PC-3 (cell line): ENCODE measurements around the gene SEC62. TPM values are rescaled to one million over a fixed set of nuclear protein-coding genes. Genes with fewer than 3 reads are reported as not detected.

Experiments used
- ATAC-seq: fragments of 200-7000 bp; cut with Tn5 transposase; 2 replicates; pipeline ENCODE4 v1.9.1; 2020; ENCODE audit warnings: mild to moderate bottlenecking, moderate library complexity
- BruUV-seq: library from RNA; stranded (reverse); fragments of 400-500 nt; replicated peaks from 2 replicates; lab custom pipeline; 2021; lab: Mats Ljungman, UMichigan
- CTCF ChIA-PET: fragments of 300-600 bp; sonication (Branson Sonifier 250); formaldehyde crosslinking; loops from one replicate; lab custom pipeline; 2022; ENCODE audit warnings: antibody characterized with exemption; lab: Charles Lee
- POLR2A ChIA-PET: fragments of 300-600 bp; sonication (Branson Sonifier 250); formaldehyde crosslinking; loops from one replicate; lab custom pipeline; 2022; ENCODE audit warnings: antibody characterized with exemption; ENCODE audit not compliant: unreplicated experiment; lab: Charles Lee
- DNase-seq: peaks from one replicate; pipeline ENCODE4 v3.0.0-alpha.2; 2015
- H2AFZ ChIP-seq: fragments of 300-600 bp; sonication (generic); 2 replicates; pipeline ENCODE4 v1.6.0; 2016; ENCODE audit warnings: antibody characterized with exemption, low read length
- H3F3A ChIP-seq: fragments of 300-600 bp; sonication (generic); one replicate; pipeline ENCODE4 v1.6.0; 2017; ENCODE audit warnings: antibody characterized with exemption, low read length, control low read depth, mild to moderate bottlenecking; ENCODE audit not compliant: unreplicated experiment
- H3K27ac ChIP-seq: fragments of 300-600 bp; sonication (generic); 2 replicates; pipeline ENCODE4 v1.5.1; 2016; ENCODE audit warnings: mild to moderate bottlenecking, low read length
- H3K27me3 ChIP-seq: fragments of 300-600 bp; sonication (generic); 2 replicates; pipeline ENCODE4 v1.6.1; 2016; ENCODE audit warnings: low read length, mixed read lengths
- H3K36me3 ChIP-seq: fragments of 300-600 bp; sonication (generic); 2 replicates; pipeline ENCODE4 v1.6.1; 2016; ENCODE audit warnings: low read depth, mixed run types, low read length, mixed read lengths
- H3K4me1 ChIP-seq: fragments of 300-600 bp; sonication (generic); 2 replicates; pipeline ENCODE4 v1.5.1; 2016; ENCODE audit warnings: low read length; ENCODE audit not compliant: insufficient read depth
- H3K4me2 ChIP-seq: fragments of 300-600 bp; sonication (generic); 2 replicates; pipeline ENCODE4 v1.6.0; 2016; ENCODE audit warnings: low read length
- H3K4me3 ChIP-seq: fragments of 300-600 bp; sonication (generic); 2 replicates; pipeline ENCODE4 v1.5.1; 2016; ENCODE audit warnings: mild to moderate bottlenecking, low read length, mixed read lengths
- H3K79me2 ChIP-seq: fragments of 300-600 bp; sonication (generic); 2 replicates; pipeline ENCODE4 v1.6.1; 2017; ENCODE audit warnings: low read length, mixed read lengths
- H3K9ac ChIP-seq: fragments of 300-600 bp; sonication (generic); 2 replicates; pipeline ENCODE4 v1.6.0; 2016; ENCODE audit warnings: mild to moderate bottlenecking, low read length
- H3K9me2 ChIP-seq: fragments of 300-600 bp; sonication (generic); replicated peaks from 2 replicates; pipeline ENCODE4 v1.6.1; 2016; ENCODE audit warnings: mixed run types, low read length, mixed read lengths
- H3K9me3 ChIP-seq: fragments of 300-600 bp; sonication (generic); 2 replicates; pipeline ENCODE4 v1.6.1; 2016; ENCODE audit warnings: low read length, mixed read lengths
- H4K20me1 ChIP-seq: fragments of 300-600 bp; sonication (generic); 2 replicates; pipeline ENCODE4 v1.6.1; 2016; ENCODE audit warnings: low read length, mixed read lengths
- CTCF ChIP-seq: fragments of 300-600 bp; sonication (generic); conservative IDR thresholded peaks from 2 replicates; pipeline ENCODE4 v1.5.1; 2017; ENCODE audit warnings: antibody characterized with exemption, low read depth, mild to moderate bottlenecking, low read length
- EZH2 ChIP-seq: fragments of 300-600 bp; sonication (generic); IDR thresholded peaks from one replicate; pipeline ENCODE4 v1.6.1; 2017; ENCODE audit warnings: antibody characterized with exemption, mild to moderate bottlenecking, low read length; ENCODE audit not compliant: unreplicated experiment
- EZH2phosphoT487 ChIP-seq: fragments of 300-600 bp; sonication (generic); IDR thresholded peaks from 2 replicates; pipeline ENCODE4 v1.6.1; 2018; ENCODE audit warnings: mild to moderate bottlenecking, antibody characterized with exemption, low read length, borderline replicate concordance
- intact Hi-C: fragments of 100-400 bp; cut with micrococcal nuclease; formaldehyde crosslinking; loops from 2 replicates; pipeline ENCODE4 v1.9.0; 2023
- total RNA-seq: library from RNA; depleted of rRNA; stranded (reverse); fragments of >200 nt; gene quantifications from 2 replicates; pipeline ENCODE4 v1.2.3, GENCODE V29; 2014

The SEC62 gene
- total RNA-seq, 1 experiment from 2014 or later: 31.8 TPM

GRCh38 chr3:169969174-169970095, 2.8 kb downstream of the SEC62 start:
- H3K79me2 ChIP-seq: peaks cover 83% of the 10 kb centered on the region
- H3F3A ChIP-seq: no peaks in the 10 kb centered on the region
- ATAC-seq (no peak), DNase-seq (no peak)
- intact Hi-C loops: no loop called here
- H3K9me2 ChIP-seq: no peaks in the 10 kb centered on the region
- H3K4me3 ChIP-seq: no peak overlapping the region
- no peaks in the 10 kb centered on the region for H3K27me3 ChIP-seq
- no peak overlapping the region for H3K27ac ChIP-seq
- H3K36me3 ChIP-seq: peaks cover 9% of the 10 kb centered on the region; the same call in 1 of the 2 replicates
- TF ChIP-seq EZH2 (no peak), CTCF (no peak)
- CTCF ChIA-PET: interaction anchor here (0.6 kb wide), 1 partner anchor 1144 kb away, joined by 3 read pairs; no protein-coding TSS in a partner anchor
- peaks cover 31% of the 10 kb centered on the region for H4K20me1 ChIP-seq
- H3K4me2 ChIP-seq: peak overlapping the region; percentile 94; the same call in 1 of the 2 replicates
- H3K9me3 ChIP-seq: no peaks in the 10 kb centered on the region
- H3K4me1 ChIP-seq: peaks cover 15% of the 10 kb centered on the region
- POLR2A ChIA-PET: no interaction called here
- no TSS peak for BruUV-seq
- no peak overlapping the region for H3K9ac ChIP-seq
- H2AFZ ChIP-seq: no peak overlapping the region

GRCh38 chr3:169970847-169971246, 4.2 kb downstream of the SEC62 start:
- no peak overlapping the region for H3K9ac ChIP-seq
- H3K27ac ChIP-seq: no peak overlapping the region
- peaks cover 89% of the 10 kb centered on the region for H3K79me2 ChIP-seq
- no peak overlapping the region for H2AFZ ChIP-seq
- no TSS peak for BruUV-seq
- no peaks in the 10 kb centered on the region for H3F3A ChIP-seq
- H3K36me3 ChIP-seq: peaks cover 17% of the 10 kb centered on the region; the same call in 1 of the 2 replicates
- ChIA-PET POLR2A (interaction anchor here (0.6 kb wide), 1 partner anchor 1790 kb away, joined by 20 read pairs; no protein-coding TSS in a partner anchor), CTCF (no interaction called here)
- peaks cover 15% of the 10 kb centered on the region for H3K4me1 ChIP-seq
- no peak overlapping the region for H3K4me3 ChIP-seq
- no peaks in the 10 kb centered on the region for H3K27me3 ChIP-seq
- no peak for DNase-seq
- no peak for ATAC-seq
- H3K9me2 ChIP-seq: no peaks in the 10 kb centered on the region
- H3K4me2 ChIP-seq: no peak overlapping the region
- TF ChIP-seq EZH2phosphoT487: no peak
- TF ChIP-seq CTCF: no peak
- no peak for TF ChIP-seq EZH2
- H4K20me1 ChIP-seq: peaks cover 32% of the 10 kb centered on the region
- H3K9me3 ChIP-seq: no peaks in the 10 kb centered on the region
- intact Hi-C loops: no loop called here

GRCh38 chr3:169971522-169971921, 4.9 kb downstream of the SEC62 start:
- CTCF ChIA-PET: no interaction called here
- Histone ChIP-seq H3K9me2 (no peaks in the 10 kb centered on the region), H2AFZ (no peak overlapping the region), H3K4me1 (peaks cover 15% of the 10 kb centered on the region), H3K4me2 (no peak overlapping the region), H3K79me2 (peaks cover 84% of the 10 kb centered on the region), H3K4me3 (no peak overlapping the region), H3K27me3 (no peaks in the 10 kb centered on the region), H4K20me1 (peaks cover 32% of the 10 kb centered on the region), H3K27ac (no peak overlapping the region), H3K9me3 (no peaks in the 10 kb centered on the region), H3K9ac (no peak overlapping the region), H3K36me3 (peaks cover 24% of the 10 kb centered on the region), H3F3A (no peaks in the 10 kb centered on the region)
- intact Hi-C loops: no loop called here
- DNase-seq: no peak
- BruUV-seq: no TSS peak
- TF ChIP-seq EZH2phosphoT487 (no peak), EZH2 (no peak), CTCF (no peak)
- POLR2A ChIA-PET: interaction anchor here (0.6 kb wide), 1 partner anchor 1791 kb away, joined by 20 read pairs; no protein-coding TSS in a partner anchor
- ATAC-seq: no peak
